SK-N-MC (cell line): ENCODE measurements around the gene CCBE1.

Experiments
- DNase-seq: peaks from one replicate; pipeline ENCODE4 v3.0.0-alpha.2; 2011; ENCODE audit warnings: low read depth, low spot score
- H3K27ac ChIP-seq: fragments of 200-600 bp; sonication (generic); 2 replicates; pipeline ENCODE4 v1.5.1; 2016; ENCODE audit warnings: mixed run types
- H3K36me3 ChIP-seq: fragments of 200-600 bp; sonication (generic); 2 replicates; pipeline ENCODE4 v1.6.1; 2017; ENCODE audit warnings: antibody characterized with exemption, low read length, mixed read lengths; ENCODE audit not compliant: insufficient read depth
- H3K4me3 ChIP-seq: fragments of 200-600 bp; sonication (generic); 2 replicates; pipeline ENCODE4 v1.5.1; 2016
- H3K9ac ChIP-seq: fragments of 200-600 bp; sonication (generic); 2 replicates; pipeline ENCODE4 v1.8.0; 2017; ENCODE audit warnings: mixed run types, mixed read lengths; ENCODE audit not compliant: insufficient read length
- H3K9me3 ChIP-seq: fragments of 200-600 bp; sonication (generic); 2 replicates; pipeline ENCODE4 v1.6.1; 2017; ENCODE audit warnings: low read depth, mild to moderate bottlenecking, antibody characterized with exemption, low read length, moderate library complexity, mixed read lengths
- EZH2 ChIP-seq: fragments of 200-600 bp; sonication (generic); IDR thresholded peaks from one replicate; pipeline ENCODE4 v1.6.1; 2017; ENCODE audit warnings: antibody characterized with exemption
- FOXP2 ChIP-seq: optimal IDR thresholded peaks from 2 replicates; pipeline ENCODE3; 2011; ENCODE audit warnings: mild to moderate bottlenecking, moderate library complexity; ENCODE audit not compliant: insufficient read depth; ENCODE audit errors: extremely low read length, control extremely low read depth
- POLR2AphosphoS5 ChIP-seq: IDR thresholded peaks from 2 replicates; pipeline ENCODE4 v1.6.1; 2012; ENCODE audit warnings: mild to moderate bottlenecking, low read depth, low read length, borderline replicate concordance

Gene CCBE1

DNA sequence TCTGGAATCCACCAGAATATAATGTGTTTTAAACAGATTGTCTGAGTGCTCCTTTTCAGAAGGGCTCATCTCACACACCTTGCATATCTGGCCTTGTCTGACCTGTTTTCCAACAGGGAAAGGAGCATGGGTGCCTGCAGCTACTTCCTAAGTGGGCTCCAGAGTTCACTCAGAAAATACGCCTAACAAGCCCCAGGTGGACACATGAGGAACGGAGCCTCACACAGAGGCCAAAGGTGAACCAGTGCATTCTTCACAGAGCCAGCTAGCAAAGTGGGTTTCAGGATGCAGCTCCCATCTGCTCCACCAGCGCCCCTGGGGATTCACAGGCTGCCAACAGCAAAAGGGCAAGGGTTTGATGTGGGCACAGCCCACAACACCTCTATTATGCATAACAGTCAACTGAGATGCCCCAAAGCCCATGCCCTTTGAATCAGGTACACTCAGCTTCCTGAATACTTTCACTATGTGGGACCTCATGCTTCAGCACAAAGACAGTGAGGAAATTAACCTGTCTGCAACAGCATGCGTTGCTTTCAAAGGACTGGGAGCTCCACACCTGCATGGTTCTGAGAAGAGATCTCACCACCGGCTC lies 86.6 kb downstream of the CCBE1 start:
- no peak overlapping the region for H3K9ac ChIP-seq
- no peak overlapping the region for H3K27ac ChIP-seq
- TF ChIP-seq EZH2 (no peak), FOXP2 (no peak), POLR2AphosphoS5 (no peak)

GRCh38 chr18:59609654-59610053 lies 87.6 kb downstream of the CCBE1 start:
- Histone ChIP-seq H3K4me3 (no peak overlapping the region), H3K9me3 (no peaks in the 10 kb centered on the region), H3K9ac (no peak overlapping the region), H3K27ac (no peak overlapping the region), H3K36me3 (no peaks in the 10 kb centered on the region)
- TF ChIP-seq FOXP2: no peak
- TF ChIP-seq POLR2AphosphoS5: no peak
- TF ChIP-seq EZH2: no peak
- no peak for DNase-seq

More for the DNA sequence above, 86.6 kb downstream of the CCBE1 start:
- H3K36me3 ChIP-seq: no peaks in the 10 kb centered on the region
- H3K9me3 ChIP-seq: no peaks in the 10 kb centered on the region
- DNase-seq: no peak
- H3K4me3 ChIP-seq: no peak overlapping the region

GRCh38 chr18:59607471-59607870 lies 89.8 kb downstream of the CCBE1 start:
- Histone ChIP-seq H3K9me3 (no peaks in the 10 kb centered on the region), H3K36me3 (no peaks in the 10 kb centered on the region), H3K4me3 (no peak overlapping the region), H3K9ac (no peak overlapping the region), H3K27ac (no peak overlapping the region)
- DNase-seq: no peak
- TF ChIP-seq FOXP2 (no peak), EZH2 (no peak), POLR2AphosphoS5 (no peak)

DNA sequence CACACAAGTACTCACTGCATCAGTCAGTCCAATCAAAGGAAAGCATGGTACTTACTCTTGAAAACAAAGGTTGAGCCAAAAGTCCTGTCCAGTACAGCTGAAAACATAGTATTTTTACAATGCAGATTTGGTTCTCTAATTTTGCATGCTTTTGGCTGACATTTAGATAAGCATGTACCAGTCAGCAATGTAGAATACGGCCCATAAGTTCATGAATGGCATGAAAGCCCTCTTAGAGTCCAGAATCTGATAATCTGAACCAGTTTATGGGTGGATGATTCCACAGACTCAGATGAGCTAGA lies 90.2 kb downstream of the CCBE1 start:
- TF ChIP-seq EZH2: no peak
- TF ChIP-seq POLR2AphosphoS5: no peak
- no peak for TF ChIP-seq FOXP2
- no peaks in the 10 kb centered on the region for H3K9me3 ChIP-seq
- H3K4me3 ChIP-seq: no peak overlapping the region
- H3K9ac ChIP-seq: no peak overlapping the region
- H3K36me3 ChIP-seq: no peaks in the 10 kb centered on the region
- no peak overlapping the region for H3K27ac ChIP-seq
- DNase-seq: no peak

DNA sequence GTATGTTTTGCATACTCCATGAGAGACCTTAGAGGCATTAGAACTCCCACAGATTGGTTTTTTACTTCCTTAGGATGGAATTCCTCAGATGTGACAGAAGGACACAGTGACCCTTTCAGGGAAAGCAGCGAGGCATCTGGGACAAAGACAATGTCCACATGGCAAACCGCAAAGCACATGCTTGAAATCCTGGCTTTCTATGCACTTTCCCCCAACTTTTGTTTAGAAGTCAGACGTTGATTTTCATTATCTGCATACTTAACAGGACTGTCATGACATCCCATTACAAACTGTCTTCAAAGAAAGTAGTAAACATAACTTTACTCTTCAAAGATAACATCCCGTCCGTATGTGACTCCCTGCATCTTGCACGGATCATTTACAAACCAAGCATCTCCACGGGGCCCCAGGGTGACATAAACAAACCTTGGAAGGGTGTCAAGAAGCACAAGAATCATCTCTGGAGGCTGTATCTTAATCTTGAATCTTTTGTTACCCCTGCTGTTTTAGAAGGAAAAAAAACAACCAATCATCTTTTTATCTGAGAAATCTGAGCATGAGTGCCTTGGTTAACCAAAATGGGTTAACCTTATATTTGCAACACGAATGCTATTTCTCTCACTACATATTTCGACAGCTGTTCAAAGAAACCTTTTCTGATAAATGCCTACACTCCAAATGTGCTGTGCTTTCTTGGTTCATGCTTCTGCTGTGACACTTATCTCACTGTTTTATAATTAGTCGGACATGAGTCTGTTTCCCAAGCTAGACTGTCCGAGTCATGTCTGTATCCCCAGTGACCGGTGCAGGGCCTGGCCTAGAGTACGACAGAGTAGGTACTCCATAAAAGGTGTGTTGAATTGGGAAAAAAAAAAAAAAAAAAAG lies 90.8 kb downstream of the CCBE1 start:
- H3K4me3 ChIP-seq: no peak overlapping the region
- no peaks in the 10 kb centered on the region for H3K9me3 ChIP-seq
- no peak overlapping the region for H3K9ac ChIP-seq
- H3K27ac ChIP-seq: no peak overlapping the region
- no peaks in the 10 kb centered on the region for H3K36me3 ChIP-seq
- DNase-seq: no peak
- TF ChIP-seq EZH2 (no peak), POLR2AphosphoS5 (no peak), FOXP2 (no peak)

GRCh38 chr18:59605633-59606192 lies 91.5 kb downstream of the CCBE1 start:
- Histone ChIP-seq H3K36me3 (no peaks in the 10 kb centered on the region), H3K9ac (no peak overlapping the region), H3K27ac (no peak overlapping the region), H3K9me3 (no peaks in the 10 kb centered on the region), H3K4me3 (no peak overlapping the region)
- TF ChIP-seq FOXP2 (no peak), POLR2AphosphoS5 (no peak), EZH2 (no peak)
- no peak for DNase-seq

GRCh38 chr18:59604877-59605276 lies 92.3 kb downstream of the CCBE1 start:
- Histone ChIP-seq H3K36me3 (no peaks in the 10 kb centered on the region), H3K27ac (no peak overlapping the region), H3K4me3 (no peak overlapping the region), H3K9ac (no peak overlapping the region), H3K9me3 (no peaks in the 10 kb centered on the region)
- no peak for TF ChIP-seq POLR2AphosphoS5
- TF ChIP-seq FOXP2: no peak
- no peak for TF ChIP-seq EZH2
- DNase-seq: no peak

GRCh38 chr18:59597049-59597448 lies 100.2 kb downstream of the CCBE1 start:
- no peak overlapping the region for H3K4me3 ChIP-seq
- no peaks in the 10 kb centered on the region for H3K36me3 ChIP-seq
- DNase-seq: no peak
- H3K27ac ChIP-seq: no peak overlapping the region
- H3K9me3 ChIP-seq: no peaks in the 10 kb centered on the region
- no peak for TF ChIP-seq EZH2
- no peak for TF ChIP-seq POLR2AphosphoS5
- no peak for TF ChIP-seq FOXP2
- no peak overlapping the region for H3K9ac ChIP-seq
